KMS-11 (cell line): ENCODE results near the gene NLGN2.
"Not testable (repeated sequence)": the region's sequence is repeated elsewhere in the genome, so short reads cannot be mapped to it uniquely, and the experiment has no call there.

Experiments
- H2AFZ ChIP-seq: fragments of 200-600 bp; sonication (generic); 2 replicates; pipeline ENCODE4 v1.6.1; 2016; ENCODE audit warnings: antibody characterized with exemption, mixed run types, low read depth
- H3K27ac ChIP-seq: fragments of 200-600 bp; sonication (generic); 2 replicates; pipeline ENCODE4 v1.6.1; 2016; ENCODE audit warnings: mild to moderate bottlenecking, mixed run types
- H3K27me3 ChIP-seq: fragments of 200-600 bp; sonication (generic); 2 replicates; pipeline ENCODE4 v1.6.1; 2017; ENCODE audit warnings: mild to moderate bottlenecking, low read depth, mixed run types, moderate library complexity; ENCODE audit not compliant: insufficient read depth
- H3K36me3 ChIP-seq: fragments of 200-600 bp; sonication (generic); 2 replicates; pipeline ENCODE4 v1.6.1; 2017; ENCODE audit warnings: mild to moderate bottlenecking, mixed run types; ENCODE audit not compliant: insufficient read depth
- H3K4me1 ChIP-seq: fragments of 200-600 bp; sonication (generic); 2 replicates; pipeline ENCODE4 v1.6.1; 2016; ENCODE audit warnings: mild to moderate bottlenecking, low read depth, mixed run types; ENCODE audit not compliant: poor library complexity, severe bottlenecking
- H3K4me2 ChIP-seq: fragments of 200-600 bp; sonication (generic); 2 replicates; pipeline ENCODE4 v1.7.0; 2016; ENCODE audit warnings: mild to moderate bottlenecking, mixed run types
- H3K4me3 ChIP-seq: fragments of 200-600 bp; sonication (generic); IDR thresholded peaks from 2 replicates; pipeline ENCODE4 v1.6.1; 2017; ENCODE audit warnings: low read depth, low read length, mixed read lengths; ENCODE audit not compliant: insufficient read depth
- H3K79me2 ChIP-seq: fragments of 200-600 bp; sonication (generic); 2 replicates; pipeline ENCODE4 v1.6.1; 2016; ENCODE audit warnings: low read depth, mixed run types; ENCODE audit not compliant: insufficient read depth
- H3K9ac ChIP-seq: fragments of 200-600 bp; sonication (generic); 2 replicates; pipeline ENCODE4 v1.6.1; 2016; ENCODE audit warnings: mild to moderate bottlenecking, mixed run types
- H4K20me1 ChIP-seq: fragments of 200-600 bp; sonication (generic); 2 replicates; pipeline ENCODE4 v1.6.1; 2016; ENCODE audit warnings: mild to moderate bottlenecking, mixed run types; ENCODE audit not compliant: insufficient read depth
- CTCF ChIP-seq: fragments of 200-600 bp; sonication (generic); conservative IDR thresholded peaks from 2 replicates; pipeline ENCODE4 v1.6.1; 2017; ENCODE audit warnings: low read depth, mild to moderate bottlenecking, antibody characterized with exemption, low read length, moderate library complexity, mixed read lengths

NLGN2 gene

GRCh38 chr17:7367918-7368598 lies 39.6 kb upstream of the NLGN2 start:
- Histone ChIP-seq H3K36me3 (no peaks in the 10 kb centered on the region), H3K4me2 (no peak overlapping the region), H3K4me1 (no peaks in the 10 kb centered on the region)

GRCh38 chr17:7368599-7368994 lies 39.0 kb upstream of the NLGN2 start:
- not testable (repeated sequence) for H3K27ac ChIP-seq, H3K4me3 ChIP-seq, H3K79me2 ChIP-seq, H3K4me1 ChIP-seq, H3K4me2 ChIP-seq, H2AFZ ChIP-seq, H3K36me3 ChIP-seq, H4K20me1 ChIP-seq, H3K9ac ChIP-seq, H3K27me3 ChIP-seq

More at GRCh38 chr17:7367918-7368598, 39.6 kb upstream of the NLGN2 start:
- no peaks in the 10 kb centered on the region for H4K20me1 ChIP-seq
- H2AFZ ChIP-seq = no peak overlapping the region
- H3K79me2 ChIP-seq = no peaks in the 10 kb centered on the region
- H3K4me3 ChIP-seq = no peak overlapping the region
- no peak for TF ChIP-seq CTCF
- H3K27ac ChIP-seq = no peak overlapping the region
- no peak overlapping the region for H3K9ac ChIP-seq
- H3K27me3 ChIP-seq = no peaks in the 10 kb centered on the region

GRCh38 chr17:7369825-7370224 lies 37.8 kb upstream of the NLGN2 start:
- H3K27ac ChIP-seq = no peak overlapping the region
- H3K9ac ChIP-seq = no peak overlapping the region
- no peaks in the 10 kb centered on the region for H4K20me1 ChIP-seq

GRCh38 chr17:7370853-7371252 lies 36.8 kb upstream of the NLGN2 start:
- Histone ChIP-seq H3K4me2 (no peak overlapping the region), H3K79me2 (no peaks in the 10 kb centered on the region), H3K36me3 (no peaks in the 10 kb centered on the region), H3K9ac (no peak overlapping the region), H4K20me1 (no peaks in the 10 kb centered on the region), H3K4me3 (no peak overlapping the region), H3K4me1 (no peaks in the 10 kb centered on the region), H2AFZ (no peak overlapping the region), H3K27me3 (no peaks in the 10 kb centered on the region), H3K27ac (no peak overlapping the region)
- no peak for TF ChIP-seq CTCF

More at GRCh38 chr17:7369825-7370224, 37.8 kb upstream of the NLGN2 start:
- H2AFZ ChIP-seq = no peak overlapping the region
- no peaks in the 10 kb centered on the region for H3K36me3 ChIP-seq
- no peak overlapping the region for H3K4me2 ChIP-seq
- no peak for TF ChIP-seq CTCF
- H3K4me3 ChIP-seq = no peak overlapping the region
- H3K27me3 ChIP-seq = no peaks in the 10 kb centered on the region
- H3K4me1 ChIP-seq = no peaks in the 10 kb centered on the region
- H3K79me2 ChIP-seq = no peaks in the 10 kb centered on the region

GRCh38 chr17:7374353-7374752 lies 33.3 kb upstream of the NLGN2 start:
- Histone ChIP-seq H3K27ac (no peak overlapping the region), H3K36me3 (no peaks in the 10 kb centered on the region), H2AFZ (no peak overlapping the region), H3K4me3 (no peak overlapping the region), H3K4me2 (no peak overlapping the region), H4K20me1 (no peaks in the 10 kb centered on the region), H3K79me2 (no peaks in the 10 kb centered on the region), H3K9ac (no peak overlapping the region), H3K4me1 (no peaks in the 10 kb centered on the region), H3K27me3 (no peaks in the 10 kb centered on the region)
- no peak for TF ChIP-seq CTCF
